ENCODE data around the gene ARAP2. TPM values are rescaled to one million over a fixed set of nuclear protein-coding genes. Genes with fewer than 3 reads are reported as not detected.

Gene ARAP2
- total and polyA plus RNA-seq, 9 of the 15 experiments (the other 6 are each of a cell fraction or from before 2014, with no cell fraction given): 0.03 to 0.35 (median 0.11) TPM; not detected in 4

- Histone ChIP-seq H3K9ac (ENCODE audit: insufficient read depth in 1 of 2, low read depth in 2 of 2, low read length in 2 of 2) (no peak overlapping the region), H3K9me3 (replicated peaks; ENCODE audit: control insufficient read depth, insufficient read depth, low read depth, low read length) (no peaks in the 10 kb centered on the region), H3K4me3 (no peak overlapping the region), H3K79me2 (ENCODE audit: control insufficient read depth, insufficient read depth, low read length) (no peaks in the 10 kb centered on the region), H3K4me2 (ENCODE audit: insufficient read depth, low read length) (no peak overlapping the region), H4K20me1 (replicated peaks; ENCODE audit: control insufficient read depth, insufficient read depth, low read length) (no peaks in the 10 kb centered on the region), H3K27ac (ENCODE audit: extremely low read depth, low read depth, low read length) (no peak overlapping the region), H3K27me3 (ENCODE audit: control insufficient read depth in 2 of 2, insufficient read depth in 2 of 2, low read length in 2 of 2) (no peaks in the 10 kb centered on the region), H3K9me1 (ENCODE audit: control insufficient read depth, insufficient read depth, low read length) (no peaks in the 10 kb centered on the region), H3K36me3 (ENCODE audit: control insufficient read depth, insufficient read depth, low read length) (no peaks in the 10 kb centered on the region), H2AFZ (ENCODE audit: low read depth, low read length) (no peak overlapping the region), H3K4me1 (replicated peaks in 1 of 2; ENCODE audit: control insufficient read depth in 2 of 2, insufficient read depth in 2 of 2, low read length in 2 of 2) (no peaks in the 10 kb centered on the region)
- 0% methylated on average over 4 of the region's 5 CpGs for WGBS (ENCODE audit: insufficient coverage, low coverage, missing lambda C conversion rate)
- ATAC-seq (no peak), DNase-seq (ENCODE audit: extremely low read depth in 1 of 4, low spot score in 3 of 4) (no peak), FAIRE-seq (no peak)
- intact Hi-C loops (cut with micrococcal nuclease) (no loop called here), in situ Hi-C loops (cut with MboI) (no loop called here)
- BruUV-seq (replicated peaks): no TSS peak
- POLR2A ChIA-PET: no interaction called here
- CTCF ChIA-PET (ENCODE audit: low intra/inter-chr PET ratio): no interaction called here
- TF ChIP-seq RFX7 (CRISPR knock-in tag; IDR thresholded peaks at IDR 0.05): no peak
- no peak for TF ChIP-seq SMARCE1 (IDR thresholded peaks at IDR 0.05)
- no peak for TF ChIP-seq NONO (IDR thresholded peaks at IDR 0.05; ENCODE audit: low read depth in 2 of 2, low read length in 1 of 2)
- TF ChIP-seq RBM15 (IDR thresholded peaks at IDR 0.05; ENCODE audit: insufficient read depth, low read length): no peak
- no peak for TF ChIP-seq TARDBP (IDR thresholded peaks at IDR 0.05)
- TF ChIP-seq ZEB2 (IDR thresholded peaks at IDR 0.05): no peak
- no peak for TF ChIP-seq ZNF57 (CRISPR knock-in tag; IDR thresholded peaks at IDR 0.05)
- TF ChIP-seq MCM2 (IDR thresholded peaks at IDR 0.05; ENCODE audit: low read depth): no peak
- TF ChIP-seq ATF3 (IDR thresholded peaks at IDR 0.05): no peak
- no peak for TF ChIP-seq ATF3 (CRISPR knock-in tag; conservative IDR thresholded peaks at IDR 0.05)
- no peak for TF ChIP-seq FOSL1 (tag; conservative IDR thresholded peaks at IDR 0.05)
- TF ChIP-seq MTA2 (IDR thresholded peaks at IDR 0.05; ENCODE audit: low read depth): no peak
- no peak for TF ChIP-seq ZNF407 (IDR thresholded peaks at IDR 0.05; ENCODE audit: low read depth)
- TF ChIP-seq IRF9 (tag; IDR thresholded peaks at IDR 0.05): no peak
Measured at GRCh38 chr4:36260731-36261130, 16.4 kb upstream of the ARAP2 start.
